Fibroblast of gingiva (primary cell): ENCODE results near the gene CLEC16A.
A peak's percentile ranks its signal among the peaks of the same experiment; 100 is the strongest.
"Not testable (repeated sequence)": the region's sequence is repeated elsewhere in the genome, so short reads cannot be mapped to it uniquely, and the experiment has no call there.

Experiments used
- DNase-seq: peaks from one replicate; pipeline ENCODE4 v3.0.0-alpha.2; 2011; ENCODE audit warnings: low read depth

The CLEC16A gene

DNA sequence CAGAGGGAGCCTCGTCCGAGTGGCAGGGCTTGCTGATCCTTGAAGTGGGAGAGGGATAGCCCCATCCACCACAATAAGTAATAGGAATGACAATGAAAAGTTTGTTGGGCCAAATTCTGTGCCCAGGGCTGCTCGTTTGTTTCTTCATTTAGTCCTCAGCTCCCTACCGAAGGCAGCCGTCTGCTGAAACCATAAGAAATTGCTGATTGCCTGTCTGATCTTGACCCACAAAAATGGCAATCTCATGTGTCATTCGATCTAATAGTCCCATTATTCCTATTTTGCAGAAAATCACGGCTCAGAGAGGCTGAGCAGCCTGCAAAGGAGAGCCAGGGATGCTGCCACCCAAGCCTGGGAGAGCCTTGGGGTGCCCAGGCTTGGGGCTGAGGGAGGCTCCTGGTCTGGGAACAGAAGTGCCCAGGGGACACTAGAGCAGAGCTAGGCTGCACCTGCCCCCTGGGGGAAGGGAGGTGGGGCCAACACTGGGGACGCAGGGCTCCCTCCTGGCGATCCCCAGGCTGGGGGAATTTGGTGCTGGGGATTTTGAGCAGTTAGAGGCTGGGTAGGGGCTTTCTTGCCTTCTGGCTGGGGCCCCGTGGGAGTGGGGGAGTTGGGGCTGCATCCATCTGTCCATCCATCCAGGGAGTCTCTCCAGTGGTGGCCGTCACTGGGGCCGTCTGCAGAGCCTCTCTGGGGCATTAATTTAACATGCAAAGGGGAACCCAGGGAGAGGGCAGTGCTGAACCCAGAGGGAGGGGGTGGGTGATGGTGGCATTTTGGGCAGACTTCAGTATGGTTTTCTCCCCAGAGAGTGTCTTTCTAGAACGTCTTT is 258.1 kb downstream of the CLEC16A start:
- no peak for DNase-seq

DNA sequence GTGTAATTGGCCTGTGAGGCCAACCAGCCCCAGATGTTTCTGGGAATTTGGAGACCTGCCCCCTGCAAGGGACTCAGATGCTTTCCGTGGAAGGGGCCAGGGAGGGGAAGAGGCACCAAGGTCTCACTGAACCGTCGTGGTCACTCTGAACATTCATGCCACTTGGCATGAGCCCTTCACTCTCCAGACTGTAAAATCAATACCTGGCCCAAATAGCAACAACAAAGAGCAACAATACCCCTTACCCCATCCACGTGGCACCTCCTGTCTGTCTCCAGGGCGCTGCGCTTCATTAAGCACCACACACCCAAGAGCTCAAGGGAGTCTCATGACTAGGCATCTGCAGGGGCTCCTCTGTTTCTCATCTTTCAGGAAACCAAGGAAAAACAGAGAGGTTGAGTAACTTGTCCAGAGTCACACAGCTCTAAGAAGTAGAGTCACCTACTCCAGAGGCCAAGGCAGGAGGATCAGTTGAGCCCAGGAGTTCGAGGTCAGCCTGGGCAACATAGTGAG is 258.8 kb downstream of the CLEC16A start:
- DNase-seq, result no peak

GRCh38 chr16:11204513-11205047 is 260.2 kb downstream of the CLEC16A start:
- no peak for DNase-seq

GRCh38 chr16:11205065-11205699 is 260.8 kb downstream of the CLEC16A start:
- DNase-seq, result no peak

- peak; percentile 35 for DNase-seq
Measured at GRCh38 chr16:11205754-11206581, 261.6 kb downstream of the CLEC16A start.

DNA sequence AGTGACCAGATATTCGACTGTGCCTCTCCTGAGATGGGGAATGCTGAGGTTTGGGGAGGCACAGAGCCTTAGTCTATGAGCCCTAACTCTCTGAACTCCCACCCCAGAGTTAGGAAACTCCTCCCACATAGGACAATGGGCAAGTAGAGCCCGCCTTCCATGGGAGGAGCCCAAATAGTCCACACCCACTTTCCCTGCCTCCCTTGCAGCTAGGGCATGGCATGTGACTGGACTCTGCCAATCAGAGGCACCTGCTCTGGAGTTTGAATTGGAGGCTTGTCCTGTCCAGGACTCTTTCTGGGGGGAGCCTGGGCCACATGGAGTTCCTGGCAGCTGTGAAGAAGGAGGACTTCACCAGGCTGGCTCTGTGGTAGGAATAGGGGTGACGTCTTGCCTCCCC is 263.3 kb downstream of the CLEC16A start:
- DNase-seq, result no peak

DNA sequence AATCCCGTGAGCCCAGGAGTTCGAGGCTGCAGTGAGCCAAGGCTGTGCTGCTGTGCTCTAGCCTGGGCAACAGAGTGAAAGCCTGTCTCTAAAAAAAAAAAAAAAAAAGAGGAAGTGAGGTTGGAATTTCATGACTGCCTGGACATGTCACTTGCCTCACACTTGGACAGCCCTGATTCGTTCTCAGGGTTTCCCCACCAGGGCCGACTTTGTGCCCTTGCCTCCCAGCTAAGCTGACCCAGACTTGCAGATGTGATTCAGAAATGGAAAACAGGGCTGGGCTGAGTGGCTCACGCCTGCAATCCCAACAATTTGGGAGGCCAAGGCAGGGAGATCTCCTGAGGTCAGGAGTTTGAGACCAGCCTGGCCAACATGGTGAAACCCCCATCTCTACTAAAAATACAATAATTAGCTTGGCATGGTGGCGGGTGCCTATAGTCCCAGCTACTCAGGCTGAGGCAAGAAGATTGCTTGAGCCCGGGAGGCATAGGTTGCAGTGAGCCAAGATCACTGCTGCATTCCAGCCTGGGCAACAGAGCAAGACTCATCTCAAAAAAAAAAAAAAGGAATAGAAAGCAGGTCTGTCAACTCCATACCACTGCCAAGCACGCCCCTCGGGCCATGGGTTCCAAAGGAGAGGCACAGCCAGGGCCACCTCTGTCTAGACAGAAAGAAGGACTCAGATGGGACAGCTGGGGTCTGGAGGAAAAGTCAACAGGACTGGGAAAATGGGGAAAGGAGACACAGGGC is 264.7 kb downstream of the CLEC16A start:
- no peak for DNase-seq

- no peak for DNase-seq
Measured at GRCh38 chr16:11210260-11210659, 265.9 kb downstream of the CLEC16A start.

- no peak for DNase-seq
Measured at GRCh38 chr16:11211061-11211976, 267.0 kb downstream of the CLEC16A start.

DNA sequence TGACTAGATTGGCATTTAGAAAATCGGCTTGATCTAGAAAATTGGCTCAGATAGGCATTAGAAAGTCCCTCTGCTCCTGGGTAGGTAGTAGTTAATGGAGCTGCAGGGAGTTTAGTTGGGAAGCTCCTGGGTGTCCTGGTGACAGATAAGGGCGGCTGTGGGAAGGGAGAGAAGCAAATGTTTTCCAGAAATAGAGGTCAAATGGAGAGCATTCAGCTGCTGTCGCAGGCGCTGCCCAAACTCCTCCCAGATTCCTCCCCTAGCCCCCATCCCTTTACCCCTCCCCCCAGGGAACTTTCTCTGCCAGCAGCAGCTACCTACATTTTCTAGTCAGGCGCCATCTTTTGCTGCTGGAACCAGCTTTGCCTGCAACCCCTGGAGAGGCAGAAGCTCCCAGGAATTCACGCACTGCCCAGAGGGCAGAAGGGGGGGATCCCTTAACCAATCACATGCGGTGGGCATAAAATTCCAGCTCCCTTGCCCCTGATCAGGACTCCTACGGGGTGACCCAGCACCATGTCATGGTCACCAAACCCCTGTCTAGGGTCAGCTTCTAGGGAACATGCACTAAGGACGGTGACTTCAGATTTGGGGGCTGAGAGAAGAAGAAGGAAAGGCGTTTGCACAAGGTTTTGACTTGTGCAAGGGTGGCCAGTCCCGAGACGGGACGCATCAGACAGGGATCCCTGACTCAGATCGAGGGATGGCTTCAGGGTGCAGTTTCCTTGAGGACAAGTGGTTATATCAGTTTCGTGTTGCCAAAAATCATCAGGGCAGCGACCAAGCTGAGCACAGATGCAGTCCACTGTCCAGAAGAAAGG is 267.8 kb downstream of the CLEC16A start:
- no peak for DNase-seq

GRCh38 chr16:11212798-11213196 is 268.4 kb downstream of the CLEC16A start:
- DNase-seq, result no peak

DNA sequence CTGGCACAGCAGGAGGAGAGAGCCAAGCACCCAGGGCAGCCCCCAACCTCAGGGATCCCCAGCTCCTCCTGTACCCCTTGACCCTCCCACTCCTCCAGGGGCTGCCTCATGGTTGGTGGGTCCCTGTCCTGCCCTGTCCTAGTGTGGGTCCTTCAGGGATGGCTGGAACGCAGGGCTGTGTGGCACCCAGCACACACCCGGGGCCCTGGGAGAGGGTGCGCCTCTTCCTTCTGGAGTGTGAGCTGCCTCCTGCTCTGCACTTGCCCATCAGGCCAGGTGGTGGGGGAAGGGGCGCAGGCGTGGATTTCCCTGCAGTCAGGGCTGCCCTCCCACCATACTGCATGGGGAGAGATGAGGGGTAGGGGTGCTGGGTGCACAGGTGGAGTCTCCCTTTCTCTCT is 269.0 kb downstream of the CLEC16A start:
- DNase-seq, result no peak

GRCh38 chr16:11213799-11214198 is 269.4 kb downstream of the CLEC16A start:
- DNase-seq, result no peak

GRCh38 chr16:11215935-11216556 is 271.7 kb downstream of the CLEC16A start:
- no peak for DNase-seq

DNA sequence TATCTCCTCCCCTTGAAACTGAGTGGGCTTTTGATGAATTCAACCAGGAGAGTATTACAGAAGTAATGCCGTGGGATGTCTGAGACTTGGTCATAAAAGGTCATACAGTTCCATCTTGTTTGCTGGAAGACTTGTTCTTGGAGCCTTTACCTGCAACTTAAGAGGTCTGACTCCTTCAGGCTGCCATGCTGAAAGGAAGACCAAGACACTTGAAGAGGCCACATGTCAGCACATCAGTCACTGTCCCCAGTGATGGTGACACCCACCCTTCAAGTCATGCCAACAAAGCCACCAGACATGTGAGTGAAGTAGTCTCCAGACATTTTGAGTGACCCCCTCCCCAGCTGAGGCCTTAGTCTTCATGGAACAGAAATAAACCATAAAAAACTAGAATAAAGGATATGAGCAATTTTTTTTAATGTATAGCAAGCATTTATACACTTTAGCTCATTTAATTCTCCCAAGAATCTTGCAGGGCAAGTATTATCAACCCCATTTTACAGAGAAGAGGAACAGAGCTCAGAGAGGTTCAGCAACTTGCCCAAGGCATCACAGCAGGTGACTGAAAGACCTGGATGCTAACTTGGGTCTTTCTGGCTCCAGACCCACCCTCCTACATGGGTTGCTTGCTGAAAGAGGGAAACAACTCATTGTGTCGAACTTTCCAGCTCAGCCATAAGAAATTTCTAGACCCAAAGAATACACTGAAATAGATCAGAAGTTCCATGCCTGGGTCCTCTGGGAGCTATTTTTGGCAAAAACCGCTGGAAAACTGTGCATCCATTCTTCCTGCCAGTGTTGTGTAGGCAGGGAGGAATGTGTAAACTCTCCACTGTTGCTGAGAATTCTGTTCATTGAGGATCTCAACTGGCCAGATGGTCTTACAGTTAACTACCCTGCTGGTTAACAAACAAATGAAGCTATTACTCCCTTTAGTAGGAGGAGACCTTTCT is 273.6 kb downstream of the CLEC16A start:
- DNase-seq, result no peak

GRCh38 chr16:11218604-11218962 is 274.2 kb downstream of the CLEC16A start:
- DNase-seq, result no peak

DNA sequence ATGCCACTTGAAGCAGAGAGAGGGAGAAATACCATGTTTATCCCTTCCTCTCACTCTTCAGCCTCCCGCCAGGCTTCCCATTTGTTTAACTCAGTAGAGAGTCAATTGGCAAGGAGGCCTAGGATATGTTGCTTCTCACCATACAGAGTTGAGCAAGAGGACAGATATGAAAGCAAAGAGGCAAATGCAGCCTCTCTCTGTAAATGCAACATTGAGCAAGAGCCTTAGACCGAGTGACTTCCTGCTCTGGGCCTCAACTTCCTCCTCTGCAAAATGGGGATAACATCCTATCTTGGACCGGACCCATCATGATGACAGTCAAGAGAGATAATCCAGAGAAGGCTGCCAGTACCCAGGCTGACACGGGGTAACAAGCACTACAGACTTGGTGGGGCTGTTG is 274.8 kb downstream of the CLEC16A start:
- no peak for DNase-seq

GRCh38 chr16:11220507-11220906 is 276.1 kb downstream of the CLEC16A start:
- not testable (repeated sequence) for DNase-seq
